Measurements from ENCODE around the gene SEC61A2.
"Not testable (repeated sequence)": the region's sequence is repeated elsewhere in the genome, so short reads cannot be mapped to it uniquely, and the experiment has no call there.

The SEC61A2 gene

DNA sequence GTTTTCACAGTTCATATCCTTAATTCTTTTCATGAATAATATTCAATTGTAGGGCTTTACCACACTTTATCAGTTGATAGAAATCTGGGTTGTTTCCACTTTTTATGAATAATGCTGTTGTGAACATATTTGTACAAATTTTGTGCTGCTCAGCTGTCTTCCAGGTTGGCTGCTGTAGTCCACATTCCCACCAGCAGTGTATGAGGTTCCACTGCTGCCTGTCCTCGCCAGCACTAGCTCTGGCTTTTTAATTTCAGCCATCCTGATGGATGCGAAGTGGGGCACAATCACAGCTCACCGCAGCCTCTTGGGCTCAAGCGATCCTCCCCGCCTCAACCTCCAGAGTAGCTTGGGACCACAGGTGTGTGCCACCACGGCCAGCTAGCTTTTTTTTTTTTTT, 33.5 kb downstream of the SEC61A2 start:
- DNase-seq, result no peak

DNA sequence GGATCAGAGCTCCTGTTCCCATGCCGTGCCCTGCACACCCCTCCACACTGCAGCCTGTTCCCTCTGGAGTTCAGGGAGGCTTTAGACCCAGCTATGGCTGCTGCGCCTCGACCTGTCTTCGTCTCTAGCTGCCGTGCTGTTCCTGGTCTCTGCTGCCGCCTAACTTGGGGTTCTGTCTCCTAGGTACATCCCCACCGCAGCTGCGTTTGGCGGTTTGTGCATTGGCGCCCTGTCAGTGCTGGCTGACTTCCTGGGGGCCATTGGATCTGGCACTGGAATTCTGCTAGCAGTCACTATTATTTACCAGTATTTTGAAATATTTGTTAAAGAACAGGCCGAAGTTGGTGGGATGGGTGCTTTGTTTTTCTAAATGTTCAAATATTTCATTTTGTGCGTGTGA, 34.6 kb downstream of the SEC61A2 start:
- no peak for DNase-seq

DNA sequence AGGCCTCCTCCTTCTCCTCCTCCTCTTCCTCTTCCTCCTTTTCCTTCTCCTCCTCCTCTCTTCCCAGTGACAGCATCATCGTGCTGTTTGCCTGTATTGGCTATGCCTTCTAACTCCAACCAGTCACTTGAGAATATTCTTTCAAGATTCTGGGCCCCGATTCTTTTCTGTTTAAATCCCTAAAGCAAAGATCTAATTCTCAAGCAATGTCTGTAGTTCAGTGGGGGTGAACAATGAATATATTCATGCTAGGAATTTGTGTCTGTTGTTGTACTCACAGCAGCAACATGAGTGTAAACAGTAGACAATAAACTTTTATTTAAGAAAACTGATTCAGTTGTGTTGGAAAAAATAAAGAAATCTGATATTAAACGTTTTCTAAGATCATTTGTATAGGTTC, 35.6 kb downstream of the SEC61A2 start:
- no peak for DNase-seq

DNA sequence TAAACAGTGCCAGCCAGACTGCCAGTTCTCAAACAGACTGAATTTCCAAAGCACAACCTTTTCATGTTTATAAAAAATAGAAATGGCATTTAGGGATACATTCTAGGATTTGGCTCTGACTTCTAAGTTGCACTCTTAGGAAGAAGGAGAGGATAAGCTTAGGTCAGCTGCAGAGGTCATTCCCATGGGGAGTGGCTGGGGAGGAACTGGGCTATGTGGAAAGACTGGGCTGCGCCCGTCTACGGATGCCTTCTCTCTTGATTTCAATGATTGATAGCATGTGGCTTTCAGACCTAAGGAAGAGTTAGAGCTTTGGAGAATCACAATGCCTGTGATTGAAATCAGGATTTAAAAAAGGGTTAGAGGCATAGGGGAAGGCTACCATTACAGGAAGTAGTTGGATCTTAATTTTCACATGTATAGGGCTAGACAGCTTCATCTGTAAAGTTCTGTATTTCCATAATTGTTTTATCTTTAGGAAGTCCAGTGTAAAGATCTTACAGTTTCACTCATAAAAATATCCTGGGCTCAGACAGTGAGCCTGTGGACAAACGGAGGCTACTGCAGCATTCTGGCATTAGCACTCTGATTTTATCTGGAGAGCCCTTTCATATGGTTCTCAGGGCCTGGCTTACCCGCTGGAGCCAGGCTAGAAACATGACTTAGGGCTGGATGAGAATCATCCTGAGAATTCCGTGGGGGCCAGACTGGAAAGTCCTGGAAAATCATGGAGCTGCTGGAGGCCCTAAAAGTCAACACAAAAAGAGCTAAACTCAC, 36.7 kb downstream of the SEC61A2 start:
- DNase-seq, result no peak

DNA sequence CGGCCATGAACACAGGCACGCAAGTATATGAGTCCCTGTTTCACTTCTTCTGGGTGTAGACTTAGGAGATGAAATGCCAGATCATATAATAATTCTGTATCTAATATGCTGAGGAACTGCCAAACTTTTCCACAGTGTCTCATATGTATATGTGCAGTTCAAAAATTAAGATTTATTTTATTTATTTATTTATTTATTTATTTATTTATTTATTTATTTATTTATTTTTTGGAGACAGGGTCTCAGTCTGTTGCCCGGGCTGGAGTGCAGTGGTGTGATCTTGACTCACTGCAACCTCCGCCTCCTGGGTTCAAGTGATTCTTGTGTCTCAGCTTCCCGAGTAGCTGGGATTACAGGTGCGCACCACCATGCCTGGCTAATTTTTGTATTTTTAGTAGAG, 42.0 kb downstream of the SEC61A2 start:
- not testable (repeated sequence) for DNase-seq

DNA sequence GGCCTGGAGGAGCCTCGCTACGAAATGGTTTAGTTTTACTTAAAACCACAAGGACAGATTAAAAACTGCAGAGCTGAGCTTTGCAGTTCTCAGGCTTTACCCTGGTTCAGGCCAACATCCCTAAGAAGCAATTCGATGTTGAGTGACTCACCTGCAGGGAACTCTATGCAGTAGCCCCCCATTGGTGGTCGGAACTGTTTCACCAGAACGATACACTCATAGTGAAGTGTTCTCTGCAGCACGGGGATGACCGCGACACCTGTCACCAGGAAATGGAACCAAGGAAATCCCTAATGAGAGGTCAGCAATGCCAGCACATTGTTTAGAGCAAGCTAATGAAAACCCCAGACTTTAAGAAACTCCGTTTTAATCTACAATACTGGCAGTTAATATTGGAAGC, 48.2 kb downstream of the SEC61A2 start:
- DNase-seq, result peak; percentile 94

DNA sequence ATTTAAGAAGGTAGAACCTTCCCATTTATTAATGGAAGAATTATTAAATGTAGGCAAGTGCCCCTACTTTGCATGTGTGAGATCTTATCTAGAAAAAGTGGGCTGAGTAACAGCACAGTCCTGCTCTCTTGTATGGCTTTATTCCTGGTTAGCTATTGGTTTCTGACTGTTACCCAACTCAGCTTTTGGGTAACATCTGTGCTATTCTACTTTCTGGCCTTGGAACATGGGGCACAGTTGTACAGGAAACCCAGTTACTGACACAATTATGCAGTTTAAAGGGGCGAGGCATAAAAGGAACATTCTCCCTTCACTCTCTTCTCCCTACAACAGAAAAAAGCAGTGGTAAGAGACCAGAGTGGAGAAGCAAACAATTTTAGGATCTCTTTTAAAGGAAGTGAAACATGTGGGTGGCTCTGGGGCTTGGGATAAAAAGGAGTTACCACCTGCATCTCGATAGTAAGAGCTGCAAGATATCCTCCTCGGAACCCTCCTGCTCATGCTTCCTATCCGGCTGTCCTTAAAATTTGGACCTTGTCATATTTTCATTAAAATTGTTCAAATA, 50.2 kb downstream of the SEC61A2 start:
- DNase-seq, result no peak

DNA sequence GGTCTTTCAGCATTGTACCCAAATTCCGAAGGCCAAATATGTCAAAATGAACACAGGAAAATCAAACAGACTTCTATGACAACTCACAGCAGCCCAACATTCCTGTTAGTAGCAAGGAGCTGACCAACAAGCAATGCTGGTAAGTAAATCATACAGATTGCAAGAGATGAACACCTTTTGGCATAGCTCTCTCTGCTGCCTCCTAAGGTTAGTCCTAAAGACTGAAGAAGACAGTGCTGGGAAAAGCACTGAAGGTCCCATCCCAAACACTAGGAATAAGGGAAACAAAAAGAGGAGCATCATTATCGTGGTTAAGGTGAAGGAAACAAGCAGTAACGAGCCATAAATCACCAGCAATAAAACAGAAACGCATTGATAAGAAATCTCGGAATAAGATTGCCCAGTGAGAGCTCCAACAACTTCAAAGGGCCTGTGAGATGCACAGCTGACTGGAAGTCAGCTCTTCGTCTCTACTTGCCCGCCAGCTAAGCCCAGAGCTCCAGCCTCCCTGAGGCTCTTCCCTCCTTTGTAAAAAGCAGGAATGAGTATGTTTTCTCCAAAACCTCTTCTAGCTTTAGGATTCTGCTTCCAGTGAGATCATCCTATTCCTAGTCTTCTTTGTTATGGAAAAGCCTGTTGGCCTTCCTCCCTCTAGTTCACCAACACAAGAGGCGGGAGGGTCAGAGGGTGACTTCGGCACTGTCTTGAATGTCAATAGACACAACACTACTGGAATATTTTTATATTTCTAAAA, 50.9 kb downstream of the SEC61A2 start:
- DNase-seq, result no peak

DNA sequence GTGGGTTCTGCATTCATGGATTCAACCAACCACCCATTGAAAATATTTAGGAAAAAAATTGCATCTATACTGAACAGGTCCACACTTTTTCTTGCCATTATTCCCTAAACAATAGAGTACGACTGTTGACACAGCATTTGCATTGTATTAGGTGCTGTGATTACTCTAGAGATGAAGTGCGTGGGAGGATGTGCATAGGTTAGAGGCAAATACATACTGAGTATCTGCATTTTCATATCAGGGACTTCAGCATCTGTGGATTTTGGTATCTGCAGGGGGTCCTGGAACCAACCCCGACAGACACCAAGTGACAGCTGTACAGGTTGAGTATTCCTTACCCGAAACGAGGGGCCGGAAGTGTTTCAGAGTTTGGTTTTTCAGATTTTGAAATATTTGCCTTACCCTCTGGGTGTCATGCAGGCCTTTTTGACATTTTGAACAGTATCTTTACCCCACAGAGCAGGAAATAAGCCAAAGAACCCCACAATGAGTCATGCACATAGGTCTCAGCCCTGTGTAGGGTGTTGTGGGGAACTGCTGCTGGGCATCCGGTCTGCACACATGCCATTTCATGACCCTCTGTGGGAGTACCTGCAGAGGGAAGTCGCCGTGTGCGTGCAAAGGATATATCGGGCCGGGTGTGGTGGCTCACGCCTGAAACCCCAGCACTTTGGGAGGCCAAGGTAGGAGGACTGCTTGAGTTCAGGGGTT, 51.7 kb downstream of the SEC61A2 start:
- no peak for DNase-seq

DNA sequence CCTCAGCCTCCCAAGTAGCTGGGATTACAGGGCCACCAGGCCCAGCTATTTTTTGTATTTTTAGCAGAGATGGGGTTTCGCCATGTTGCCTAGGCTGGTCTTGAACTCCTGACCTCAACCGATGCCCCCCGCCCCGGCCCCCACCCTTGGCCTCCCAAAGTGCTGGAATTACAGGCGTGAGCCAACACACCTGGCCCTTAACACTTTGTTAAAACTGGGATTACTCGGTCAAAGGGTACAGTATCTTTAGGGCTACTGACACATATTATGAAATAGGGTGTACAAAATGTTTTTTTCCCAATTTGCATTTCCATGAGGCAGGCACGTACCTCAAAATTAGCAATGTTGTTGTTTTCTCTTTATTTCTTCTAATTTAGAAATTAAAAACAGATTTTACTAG, 54.7 kb downstream of the SEC61A2 start:
- no peak for DNase-seq

DNA sequence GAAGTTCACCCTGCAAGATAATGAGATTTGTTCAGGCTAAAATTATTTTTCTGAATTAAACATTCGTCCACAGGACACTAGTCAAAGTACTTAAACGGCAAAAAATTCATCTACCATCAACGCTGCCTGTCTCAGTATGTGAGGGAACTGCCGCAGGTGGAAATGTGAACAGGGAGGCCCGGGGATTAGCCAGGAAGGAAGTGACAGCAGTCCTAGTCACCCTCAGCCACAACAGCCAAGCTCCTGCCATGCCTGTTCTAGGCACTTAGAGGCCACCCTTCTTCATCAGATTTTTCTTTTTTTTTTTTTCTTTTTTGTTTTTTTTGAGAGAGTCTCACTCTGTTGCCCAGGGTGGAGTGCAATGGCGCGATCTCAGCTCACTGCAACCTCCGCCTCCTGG, 56.8 kb downstream of the SEC61A2 start:
- no peak for DNase-seq

DNA sequence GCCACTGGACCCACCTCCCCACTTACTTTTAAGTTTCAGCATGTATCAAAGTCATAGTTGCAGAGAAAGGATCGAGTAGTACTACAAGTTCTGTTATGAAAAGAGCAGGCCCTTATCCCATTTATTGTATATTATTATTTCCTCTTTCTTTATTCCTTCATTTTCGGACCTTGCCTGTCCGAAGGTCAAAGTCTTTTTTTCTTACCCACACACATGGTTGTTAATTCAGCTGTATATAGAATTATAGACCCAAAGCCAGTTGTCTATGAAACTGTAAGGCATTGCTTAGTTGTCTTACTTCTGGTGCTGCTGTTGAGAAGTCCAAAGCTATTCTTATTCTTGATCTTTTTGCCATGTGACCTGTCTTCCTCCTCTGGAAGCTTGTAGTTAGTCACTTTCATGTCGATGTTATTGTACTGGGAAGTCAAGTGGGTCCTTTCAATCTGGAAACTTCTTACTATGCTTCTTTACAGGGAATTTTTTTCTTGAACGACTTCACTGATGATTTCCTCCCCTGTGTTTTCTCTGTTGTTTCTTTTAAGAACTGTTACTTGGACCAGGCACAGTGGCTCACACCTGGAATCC, 57.9 kb downstream of the SEC61A2 start:
- DNase-seq, result no peak

DNA sequence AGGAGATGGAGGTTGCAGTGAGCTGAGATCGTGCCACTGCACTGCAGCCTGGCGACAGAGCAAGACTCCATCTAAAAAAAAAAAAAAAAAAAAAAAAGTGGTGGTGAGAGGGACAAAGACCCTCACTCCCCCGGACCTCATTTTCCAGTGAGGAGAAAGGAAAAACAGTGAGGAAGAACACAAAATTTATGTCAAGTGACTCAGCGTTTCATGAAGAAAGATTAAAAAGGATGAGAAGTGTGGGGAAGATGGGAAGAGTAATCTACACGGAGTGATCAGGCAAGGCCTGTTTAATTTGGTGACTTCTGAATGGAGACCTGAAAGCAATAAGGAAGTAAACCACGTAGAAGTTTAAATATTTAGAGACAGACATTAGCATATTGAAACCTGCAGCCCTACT, 59.2 kb downstream of the SEC61A2 start:
- no peak for DNase-seq

DNA sequence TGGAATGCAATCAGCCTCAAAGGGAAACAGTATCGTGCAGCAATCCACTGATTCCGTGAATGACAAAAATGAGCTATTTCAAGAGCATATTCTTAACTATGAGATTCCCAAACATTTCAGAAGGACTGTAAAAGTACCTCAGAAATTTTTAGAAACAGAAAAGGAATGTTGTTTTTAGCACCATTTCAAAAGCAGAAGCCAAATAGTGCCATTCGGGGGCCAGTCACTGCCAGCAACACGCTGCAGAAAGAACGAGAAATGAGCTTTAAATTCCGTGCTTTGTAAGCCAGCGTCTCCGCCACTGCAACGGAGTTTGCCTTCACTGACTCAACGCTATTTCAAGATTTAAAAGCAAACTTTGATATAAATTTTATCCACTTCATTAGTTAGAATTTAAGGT, 59.9 kb downstream of the SEC61A2 start:
- DNase-seq, result no peak

DNA sequence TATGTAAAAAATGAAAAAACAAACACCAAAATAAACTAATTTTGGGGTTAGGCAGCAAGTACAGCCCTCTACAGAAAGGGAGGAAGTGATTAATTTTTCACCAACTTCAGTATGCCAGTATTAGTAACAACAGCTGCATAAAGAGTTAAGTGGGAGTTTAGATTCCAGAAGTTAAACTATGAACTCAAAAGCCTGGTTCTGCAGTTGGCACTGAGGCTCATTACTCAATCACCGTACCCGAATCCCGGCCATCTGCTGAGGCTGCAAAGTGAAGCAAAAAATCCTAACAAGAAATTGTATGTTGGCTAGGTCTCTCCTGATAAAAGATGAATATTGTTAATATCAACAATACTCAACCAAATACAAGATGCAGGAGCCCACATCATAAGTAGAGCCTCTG, 62.2 kb downstream of the SEC61A2 start:
- no peak for DNase-seq

DNA sequence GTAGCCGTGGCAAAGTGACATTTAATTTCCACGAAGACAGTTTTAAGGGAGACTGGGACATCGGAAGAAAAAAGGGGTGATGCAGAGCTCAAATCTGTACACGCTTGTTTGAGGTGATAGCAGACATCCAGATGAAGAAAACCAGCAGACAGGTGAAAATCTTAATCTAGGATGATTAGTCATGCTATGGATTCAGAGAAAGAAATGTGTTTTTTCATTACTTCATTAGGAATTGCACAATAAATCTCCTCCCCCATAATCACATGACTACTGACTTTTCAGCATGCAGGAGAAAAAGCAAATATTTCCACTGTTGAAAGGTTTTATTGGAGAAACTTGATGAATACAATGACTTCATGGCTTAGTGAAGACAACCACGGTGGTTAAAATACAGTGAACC, 63.7 kb downstream of the SEC61A2 start:
- DNase-seq, result no peak

DNA sequence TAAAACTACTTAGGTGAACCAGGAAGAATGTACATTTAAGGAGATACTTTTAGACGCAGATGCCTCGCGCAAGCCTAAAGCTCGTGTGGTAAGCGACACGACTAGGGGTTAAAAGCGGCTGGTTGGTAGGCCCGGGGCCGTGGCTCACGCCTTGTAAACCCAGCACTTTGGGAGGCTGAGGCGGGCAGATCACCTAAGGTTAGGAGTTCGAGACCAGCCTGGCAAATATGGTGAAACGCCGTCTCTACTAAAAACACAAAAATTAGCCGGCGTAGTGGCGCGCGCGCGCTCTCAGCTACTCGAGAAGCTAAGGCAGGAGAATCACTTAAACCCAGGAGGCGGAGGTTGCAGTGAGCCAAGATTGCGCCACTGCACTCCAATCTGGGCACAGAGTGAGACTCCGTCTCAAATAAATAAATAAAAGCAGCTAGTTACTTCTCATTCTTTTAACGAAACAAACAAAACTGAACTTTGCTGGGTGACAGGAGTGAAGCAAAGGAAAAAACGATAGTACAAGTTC, 65.3 kb downstream of the SEC61A2 start:
- peak; percentile 74 for DNase-seq

DNA sequence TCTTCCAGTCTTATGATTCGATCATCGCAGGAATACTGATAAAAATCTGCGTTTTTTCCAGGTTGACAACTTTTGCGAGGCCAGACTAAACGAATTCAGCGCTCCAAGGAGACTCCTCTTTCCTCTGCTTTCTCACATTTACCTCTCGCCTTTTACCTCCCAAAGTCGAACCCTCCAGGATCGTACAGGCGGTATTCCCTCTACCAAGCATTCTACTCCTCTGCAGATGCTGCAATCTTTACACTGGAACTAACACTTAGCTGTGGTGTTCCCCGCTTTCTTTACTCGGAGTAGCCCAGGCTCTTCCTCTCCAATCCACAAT, 65.8 kb downstream of the SEC61A2 start:
- no peak for DNase-seq

DNA sequence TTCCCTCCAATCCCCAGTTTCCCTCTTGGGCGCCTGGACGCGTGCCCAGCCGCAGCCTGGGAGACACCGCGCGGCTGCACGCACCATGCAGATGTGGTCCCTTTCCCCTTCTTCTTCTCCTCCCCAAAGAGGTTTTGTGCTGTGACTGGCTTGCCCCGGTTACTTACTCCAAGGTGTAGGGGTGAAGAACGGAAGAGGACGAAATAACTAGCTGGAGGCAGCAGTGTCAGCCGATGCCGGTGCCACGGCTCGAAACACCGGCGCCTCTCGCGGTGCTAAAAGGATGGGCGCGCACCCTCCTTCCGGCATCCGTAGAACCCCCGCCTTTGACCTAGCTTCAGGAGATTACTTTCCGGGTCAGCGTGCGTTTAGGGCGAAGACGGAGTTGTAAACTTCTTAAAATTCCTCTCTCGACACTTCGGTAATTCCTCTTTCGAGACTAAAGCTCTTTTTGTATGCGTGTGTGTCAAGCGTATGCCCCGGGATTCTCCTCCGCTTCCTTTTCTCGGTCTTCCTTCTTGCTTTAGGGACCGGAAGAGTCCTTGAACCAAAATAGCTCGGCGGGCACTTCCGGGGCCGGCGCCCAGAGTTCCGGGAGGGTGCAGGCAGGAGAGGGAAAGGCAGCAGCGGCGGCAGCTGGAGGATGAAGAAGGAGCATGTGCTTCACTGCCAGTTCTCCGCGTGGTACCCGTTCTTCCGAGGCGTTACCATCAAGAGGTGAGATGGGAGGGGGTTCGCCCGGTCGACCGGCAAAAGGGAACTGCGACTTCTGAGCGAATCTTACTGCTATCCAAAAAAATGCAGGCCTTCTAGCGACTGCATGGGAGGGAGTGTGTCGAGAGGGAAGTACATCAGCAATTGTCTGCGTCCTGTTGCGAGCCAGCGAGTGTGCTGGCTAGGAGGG, 66.4 kb downstream of the SEC61A2 start, which contains the start of the genes CDC123 and NUDT5:
CDC123 (plus strand) TSS at position 586 of the 904 bp plus-strand sequence; CDS start at position 644, 58 bp downstream.
NUDT5 (minus strand) TSS at position 289 of the 904 bp plus-strand sequence. CDS start 9,600 bp downstream, outside the sequence.
- DNase-seq, result peak; percentile 100

DNA sequence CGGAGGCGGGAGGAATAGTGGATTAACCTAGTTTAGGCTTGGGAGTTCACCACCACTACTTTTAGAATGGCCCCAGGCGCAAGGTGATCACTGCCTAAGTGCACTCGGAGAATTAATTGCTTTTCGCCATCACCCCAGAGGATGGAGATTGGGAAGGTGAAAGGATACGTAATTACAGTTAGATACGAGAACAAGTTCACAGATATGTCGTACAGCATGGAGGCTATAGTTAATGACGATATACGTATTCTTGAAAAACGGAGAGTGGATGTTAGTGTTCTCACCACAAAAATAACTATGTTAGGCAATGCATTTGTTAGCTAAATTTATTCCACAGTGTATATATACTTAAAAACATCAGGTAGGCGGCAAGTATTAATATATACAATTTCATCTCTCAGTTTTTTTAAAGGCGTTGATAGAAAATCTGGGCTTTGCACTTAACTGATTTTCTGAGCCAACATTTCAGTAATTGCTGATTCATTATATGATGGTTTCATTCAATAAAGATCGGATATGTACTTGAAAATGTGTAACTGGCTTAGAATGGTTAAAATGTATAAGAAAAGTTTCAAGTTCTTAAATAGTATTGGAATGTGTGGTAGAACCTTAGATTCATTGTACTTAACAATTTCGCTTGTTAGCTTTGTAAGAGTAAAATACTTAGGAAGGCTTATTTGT, 67.2 kb downstream of the SEC61A2 start:
- DNase-seq, result no peak

DNA sequence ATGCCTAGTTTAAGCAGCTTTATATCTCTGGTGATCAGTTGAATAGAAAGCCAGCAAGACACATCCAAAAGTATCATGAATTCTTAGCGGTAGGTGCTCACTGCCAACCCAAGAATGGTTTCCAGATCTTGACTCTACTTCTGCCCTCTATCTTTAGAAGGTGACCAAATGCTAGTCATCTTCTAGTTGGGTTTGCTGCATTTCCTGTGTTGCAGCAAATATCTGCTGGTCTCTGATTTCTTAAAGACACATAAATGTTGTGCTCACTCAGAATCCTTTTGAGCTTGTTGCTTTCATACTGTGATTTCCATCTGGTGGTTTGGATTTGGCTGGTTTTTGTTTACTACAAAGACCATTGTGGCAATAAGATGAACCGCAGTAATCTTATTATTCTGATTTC, 68.7 kb downstream of the SEC61A2 start:
- DNase-seq, result no peak

Measured in T1000 (cell line).